Measurements from ENCODE around the gene MYO3B. TPM values are rescaled to one million over a fixed set of nuclear protein-coding genes. Genes with fewer than 3 reads are reported as not detected.

Gene MYO3B
- total RNA-seq, 2 experiments from 2014 or later = not detected

- Histone ChIP-seq H2AFZ (ENCODE audit: low read length) (no peak overlapping the region), H4K20me1 (ENCODE audit: insufficient read depth, low read length) (no peaks in the 10 kb centered on the region), H3K4me1 (ENCODE audit: insufficient read depth, low read length, poor library complexity, severe bottlenecking) (no peaks in the 10 kb centered on the region), H3K4me3 (ENCODE audit: low read depth, low read length, poor library complexity, severe bottlenecking) (no peak overlapping the region), H3K79me2 (ENCODE audit: insufficient read depth, low read depth, low read length) (no peaks in the 10 kb centered on the region), H3K27ac (ENCODE audit: low read depth, low read length, poor library complexity, severe bottlenecking) (no peak overlapping the region), H3K36me3 (ENCODE audit: insufficient read depth, low read length) (no peaks in the 10 kb centered on the region), H3K9me3 (ENCODE audit: low read length) (no peaks in the 10 kb centered on the region), H3K9me2 (ENCODE audit: insufficient read depth, low read length) (no peaks in the 10 kb centered on the region), H3K4me2 (ENCODE audit: low read length) (no peak overlapping the region)
- intact Hi-C loops (cut with micrococcal nuclease; ENCODE audit: unreplicated experiment) = no loop called here
- DNase-seq (ENCODE audit: low spot score) = no peak
- ChIA-PET CTCF (ENCODE audit: unreplicated experiment) (no interaction called here), POLR2A (interaction anchor here (0.5 to 0.6 kb wide), 2 partner anchors 25 to 29 kb away, joined by 3 to 4 read pairs; no protein-coding TSS in a partner anchor)
- no TSS peak for BruUV-seq (replicated peaks)
- no peak for TF ChIP-seq CTCF (conservative IDR thresholded peaks at IDR 0.05; ENCODE audit: low read length)
- no peak for TF ChIP-seq EZH2phosphoT487 (IDR thresholded peaks at IDR 0.05; ENCODE audit: borderline replicate concordance, low read depth, low read length)
Measured at GRCh38 chr2:170375192-170375591, 197.2 kb downstream of the MYO3B start.

- intact Hi-C loops (cut with micrococcal nuclease; ENCODE audit: unreplicated experiment) = no loop called here
- no peak overlapping the region for H3K4me2 ChIP-seq (ENCODE audit: low read length)
- peak; percentile 44 for TF ChIP-seq CTCF (conservative IDR thresholded peaks at IDR 0.05; ENCODE audit: low read length)
- TF ChIP-seq EZH2phosphoT487 (IDR thresholded peaks at IDR 0.05; ENCODE audit: borderline replicate concordance, low read depth, low read length) = no peak
- no TSS peak for BruUV-seq (replicated peaks)
- no peak overlapping the region for H3K27ac ChIP-seq (ENCODE audit: low read depth, low read length, poor library complexity, severe bottlenecking)
- no peak overlapping the region for H3K4me3 ChIP-seq (ENCODE audit: low read depth, low read length, poor library complexity, severe bottlenecking)
- no peaks in the 10 kb centered on the region for H3K9me3 ChIP-seq (ENCODE audit: low read length)
- ChIA-PET POLR2A (interaction anchor here (0.8 kb wide), 1 partner anchor 385 kb away, joined by 3 read pairs; no protein-coding TSS in a partner anchor), CTCF (ENCODE audit: unreplicated experiment) (no interaction called here)
- no peak overlapping the region for H2AFZ ChIP-seq (ENCODE audit: low read length)
- H3K4me1 ChIP-seq (ENCODE audit: insufficient read depth, low read length, poor library complexity, severe bottlenecking) = no peaks in the 10 kb centered on the region
- no peaks in the 10 kb centered on the region for H3K36me3 ChIP-seq (ENCODE audit: insufficient read depth, low read length)
- H3K79me2 ChIP-seq (ENCODE audit: insufficient read depth, low read depth, low read length) = no peaks in the 10 kb centered on the region
- no peak for DNase-seq (ENCODE audit: low spot score)
- H4K20me1 ChIP-seq (ENCODE audit: insufficient read depth, low read length) = no peaks in the 10 kb centered on the region
- H3K9me2 ChIP-seq (ENCODE audit: insufficient read depth, low read length) = no peaks in the 10 kb centered on the region
Measured at GRCh38 chr2:170377500-170378207, 199.7 kb downstream of the MYO3B start.

- Histone ChIP-seq H3K79me2 (ENCODE audit: insufficient read depth, low read depth, low read length) (no peaks in the 10 kb centered on the region), H3K9me2 (ENCODE audit: insufficient read depth, low read length) (no peaks in the 10 kb centered on the region), H3K4me1 (ENCODE audit: insufficient read depth, low read length, poor library complexity, severe bottlenecking) (no peaks in the 10 kb centered on the region), H3K36me3 (ENCODE audit: insufficient read depth, low read length) (no peaks in the 10 kb centered on the region), H4K20me1 (ENCODE audit: insufficient read depth, low read length) (no peaks in the 10 kb centered on the region), H3K9me3 (ENCODE audit: low read length) (no peaks in the 10 kb centered on the region), H3K4me3 (ENCODE audit: low read depth, low read length, poor library complexity, severe bottlenecking) (no peak overlapping the region), H3K4me2 (ENCODE audit: low read length) (no peak overlapping the region), H3K27ac (ENCODE audit: low read depth, low read length, poor library complexity, severe bottlenecking) (no peak overlapping the region), H2AFZ (ENCODE audit: low read length) (no peak overlapping the region)
- ChIA-PET CTCF (ENCODE audit: unreplicated experiment) (no interaction called here), POLR2A (interaction anchor here (0.5 to 1.1 kb wide), 2 partner anchors 11 to 18 kb away, joined by 3 to 4 read pairs; no protein-coding TSS in a partner anchor)
- intact Hi-C loops (cut with micrococcal nuclease; ENCODE audit: unreplicated experiment) = no loop called here
- BruUV-seq (replicated peaks) = no TSS peak
- no peak for DNase-seq (ENCODE audit: low spot score)
- TF ChIP-seq CTCF (conservative IDR thresholded peaks at IDR 0.05; ENCODE audit: low read length) (no peak), EZH2phosphoT487 (IDR thresholded peaks at IDR 0.05; ENCODE audit: borderline replicate concordance, low read depth, low read length) (no peak)
Measured at GRCh38 chr2:170380267-170380666, 202.3 kb downstream of the MYO3B start.
